GM10266 (cell line): Measurements from ENCODE around the gene CD247.

Experiments
- DNase-seq: peaks from one replicate; pipeline ENCODE4 v3.0.0; 2012; ENCODE audit errors: extremely low spot score
- TF ChIP-seq, protein P1 (sequence below): IDR thresholded peaks from 2 replicates; pipeline ENCODE4 v1.5.1; 2012; ENCODE audit warnings: mild to moderate bottlenecking, low read depth; ENCODE audit not compliant: control insufficient read depth, insufficient read depth; ENCODE audit errors: missing control alignments

CD247 gene

DNA sequence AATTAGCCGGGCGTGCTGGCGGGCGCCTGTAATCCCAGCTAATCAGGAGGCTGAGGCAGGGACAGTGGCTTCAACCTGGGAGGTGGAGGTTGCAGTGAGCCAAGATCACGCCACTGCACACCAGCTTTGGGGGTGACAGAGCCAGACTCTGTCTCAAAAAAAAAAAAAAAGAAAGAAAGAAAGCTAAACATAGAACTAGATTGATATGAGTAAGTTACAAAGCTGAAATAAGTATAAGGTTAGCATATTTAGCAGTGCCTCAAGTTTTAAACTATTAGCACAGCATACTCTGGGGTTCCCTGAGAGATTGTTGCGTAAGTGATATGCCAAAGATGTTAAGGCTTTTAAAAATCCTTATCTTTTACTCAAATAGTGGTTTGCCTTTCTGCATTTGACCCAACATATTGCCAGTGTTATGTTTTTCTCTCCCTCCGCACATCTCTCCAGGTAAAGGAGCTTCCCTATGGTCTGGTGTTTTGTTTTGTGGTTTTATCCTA is 126.1 kb downstream of the CD247 start:
- DNase-seq: no peak
- TF ChIP-seq, protein P1, sequence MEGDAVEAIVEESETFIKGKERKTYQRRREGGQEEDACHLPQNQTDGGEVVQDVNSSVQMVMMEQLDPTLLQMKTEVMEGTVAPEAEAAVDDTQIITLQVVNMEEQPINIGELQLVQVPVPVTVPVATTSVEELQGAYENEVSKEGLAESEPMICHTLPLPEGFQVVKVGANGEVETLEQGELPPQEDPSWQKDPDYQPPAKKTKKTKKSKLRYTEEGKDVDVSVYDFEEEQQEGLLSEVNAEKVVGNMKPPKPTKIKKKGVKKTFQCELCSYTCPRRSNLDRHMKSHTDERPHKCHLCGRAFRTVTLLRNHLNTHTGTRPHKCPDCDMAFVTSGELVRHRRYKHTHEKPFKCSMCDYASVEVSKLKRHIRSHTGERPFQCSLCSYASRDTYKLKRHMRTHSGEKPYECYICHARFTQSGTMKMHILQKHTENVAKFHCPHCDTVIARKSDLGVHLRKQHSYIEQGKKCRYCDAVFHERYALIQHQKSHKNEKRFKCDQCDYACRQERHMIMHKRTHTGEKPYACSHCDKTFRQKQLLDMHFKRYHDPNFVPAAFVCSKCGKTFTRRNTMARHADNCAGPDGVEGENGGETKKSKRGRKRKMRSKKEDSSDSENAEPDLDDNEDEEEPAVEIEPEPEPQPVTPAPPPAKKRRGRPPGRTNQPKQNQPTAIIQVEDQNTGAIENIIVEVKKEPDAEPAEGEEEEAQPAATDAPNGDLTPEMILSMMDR: no peak

DNA sequence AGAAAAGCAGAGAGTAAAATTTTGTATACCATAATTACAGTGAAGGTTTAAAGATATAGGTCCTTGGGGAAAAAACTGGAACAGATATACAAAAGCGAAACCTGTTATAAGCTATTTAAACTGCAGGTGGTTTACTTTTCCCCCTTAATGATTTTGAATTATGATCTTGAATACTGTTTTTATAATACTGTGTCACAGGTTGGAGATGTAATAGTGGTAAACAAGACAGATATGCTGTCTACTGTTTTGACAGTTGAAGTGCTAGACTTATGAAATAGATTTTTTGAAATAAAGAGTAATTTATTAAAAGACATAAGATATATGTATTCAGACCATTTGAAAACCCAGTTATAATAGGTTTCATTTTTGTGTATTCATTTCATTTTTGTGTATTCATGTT is 129.4 kb downstream of the CD247 start:
- DNase-seq: no peak
- TF ChIP-seq, protein P1: no peak

DNA sequence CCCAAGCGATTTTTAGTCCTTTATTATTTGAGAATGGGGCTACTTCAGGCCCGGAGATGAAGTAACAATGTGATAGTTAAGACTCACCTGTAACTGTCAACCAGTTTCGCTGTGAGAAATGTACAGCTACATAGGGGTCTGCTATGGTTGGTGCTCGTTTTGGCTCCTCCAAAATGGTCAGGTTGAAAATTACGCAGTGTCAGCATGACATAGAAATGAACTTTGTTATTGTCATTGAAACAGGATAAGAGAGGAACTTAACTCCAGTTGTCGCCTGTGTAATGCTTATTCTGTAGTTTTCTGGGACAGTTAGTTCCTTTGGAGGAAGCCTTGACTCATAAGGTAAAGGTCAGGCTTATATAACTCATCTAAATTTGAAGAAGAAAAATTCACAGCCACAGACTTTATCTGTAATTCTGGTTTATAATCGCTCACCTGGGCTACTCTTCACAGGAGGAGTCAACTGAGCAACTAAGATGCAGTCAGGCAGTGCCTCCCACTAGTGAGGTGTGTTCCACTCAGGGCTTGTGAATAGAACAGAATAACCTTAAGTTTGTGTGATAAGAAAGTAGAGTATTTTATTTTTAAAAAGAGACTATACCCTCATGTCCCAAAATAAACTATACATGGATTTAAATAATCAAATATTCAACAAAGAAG is 130.9 kb downstream of the CD247 start:
- TF ChIP-seq, protein P1: no peak
- no peak for DNase-seq
